ENCODE data around the gene CAPN11.
"Not testable (repeated sequence)": the region's sequence is repeated elsewhere in the genome, so short reads cannot be mapped to it uniquely, and the experiment has no call there.

Gene CAPN11

DNA sequence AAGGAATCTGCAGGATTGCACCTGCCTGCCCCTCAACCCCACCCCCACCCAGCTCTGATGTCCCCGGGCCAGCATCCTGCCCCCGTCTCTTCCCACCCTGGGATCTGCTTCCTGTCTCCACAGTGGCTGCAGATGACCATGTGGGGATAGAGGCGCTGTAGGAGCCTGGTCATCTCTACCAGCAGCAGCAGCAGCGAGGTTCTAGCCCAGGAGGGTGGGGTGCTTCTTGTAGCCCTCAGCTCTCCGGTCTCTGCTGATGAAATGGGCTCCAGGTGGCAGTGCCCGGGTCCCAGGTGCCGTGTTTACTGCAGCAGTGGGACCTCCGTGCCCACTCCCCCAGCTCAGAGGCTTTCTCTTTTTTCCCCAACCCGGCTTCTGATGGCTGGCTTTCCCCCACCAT, 25.2 kb downstream of the CAPN11 start:
- no peak for DNase-seq

DNA sequence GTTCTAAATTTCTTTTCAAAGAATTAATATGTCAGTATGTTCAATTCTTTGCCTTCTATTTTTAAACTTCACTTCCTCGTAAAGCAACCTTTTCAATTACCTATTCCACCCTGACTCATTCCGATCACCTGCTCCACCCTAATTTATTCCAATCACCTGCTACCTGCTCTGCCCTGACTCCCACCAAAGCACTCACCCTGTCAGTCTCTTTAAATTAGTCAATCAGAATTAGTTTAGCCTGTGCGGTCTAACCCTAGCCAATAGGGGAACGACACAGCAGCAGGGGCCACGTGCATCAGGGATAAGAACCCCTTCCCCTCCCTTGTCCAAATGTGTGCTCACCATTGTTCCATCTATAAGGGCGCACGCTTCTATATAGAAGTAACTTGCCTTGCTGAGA, 26.7 kb downstream of the CAPN11 start:
- not testable (repeated sequence) for DNase-seq

DNA sequence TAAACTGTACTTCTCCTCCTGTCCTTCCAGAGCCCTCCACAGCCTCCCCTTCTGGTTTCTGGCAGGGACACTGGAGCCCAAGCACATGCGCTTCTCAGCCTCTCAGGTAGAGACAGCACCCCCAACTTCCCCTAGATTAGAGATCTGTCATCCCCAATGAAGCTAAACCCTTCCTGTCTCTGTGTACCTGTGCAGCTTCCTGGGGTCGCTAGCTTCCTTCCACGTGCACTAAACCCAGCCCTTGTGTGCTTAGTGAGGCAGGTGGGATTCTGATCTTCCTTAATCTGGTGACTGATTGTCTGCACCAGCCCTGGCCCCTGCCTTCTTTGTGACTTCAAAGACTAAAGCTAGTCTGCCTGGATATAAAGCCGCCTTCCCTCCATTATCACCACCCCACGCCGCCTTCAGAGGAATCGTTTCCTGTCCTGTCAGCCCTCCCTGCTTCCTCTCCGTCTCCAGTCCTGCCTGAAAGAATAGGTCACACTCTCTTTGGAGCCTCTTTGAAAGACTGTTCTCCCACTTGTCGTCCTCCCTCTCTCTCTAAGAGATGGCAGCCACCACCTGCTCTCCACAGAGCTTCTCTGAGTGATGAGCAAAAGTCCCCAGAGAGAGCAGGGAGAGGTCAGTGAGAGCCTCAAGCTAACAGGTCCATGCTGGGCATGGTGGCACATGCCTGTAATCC, 27.5 kb downstream of the CAPN11 start:
- no peak for DNase-seq

DNA sequence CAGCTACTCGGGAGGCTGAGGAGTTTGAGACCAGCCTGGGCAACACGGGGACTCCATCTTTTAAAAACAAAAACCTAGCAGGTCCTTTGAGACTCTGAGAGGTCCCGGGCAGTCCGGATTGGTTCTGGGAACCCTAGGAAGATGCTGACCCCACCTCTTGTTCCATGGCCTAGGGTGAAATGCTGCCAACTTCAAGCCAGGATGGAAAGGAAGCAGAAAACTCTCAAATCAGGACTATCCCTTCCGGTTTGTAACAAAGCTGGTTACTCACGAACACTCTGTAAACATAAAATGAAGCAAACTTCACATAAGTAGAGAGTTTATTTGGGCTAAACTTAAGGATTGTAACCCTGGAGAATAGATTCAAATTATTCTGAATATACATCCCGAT, 28.0 kb downstream of the CAPN11 start:
- no peak for DNase-seq

DNA sequence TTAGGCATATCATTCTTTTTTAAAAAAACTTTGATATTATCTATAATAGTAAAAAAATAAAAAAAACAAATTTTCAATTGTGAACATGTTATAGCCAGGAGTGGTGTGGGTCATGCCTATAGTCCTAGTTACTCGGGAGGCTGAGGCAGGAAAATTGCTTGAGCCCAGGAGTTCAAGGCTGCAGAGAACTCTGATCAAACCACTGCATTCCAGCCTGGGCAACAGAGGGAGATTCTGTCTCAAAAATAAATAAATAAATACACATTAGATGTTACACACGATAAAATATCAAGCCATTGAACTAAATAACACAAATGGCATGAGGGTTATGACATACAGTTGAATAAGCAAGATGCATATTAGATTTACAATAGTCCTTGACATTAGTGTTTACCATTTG, 30.2 kb downstream of the CAPN11 start:
- no peak for DNase-seq

DNA sequence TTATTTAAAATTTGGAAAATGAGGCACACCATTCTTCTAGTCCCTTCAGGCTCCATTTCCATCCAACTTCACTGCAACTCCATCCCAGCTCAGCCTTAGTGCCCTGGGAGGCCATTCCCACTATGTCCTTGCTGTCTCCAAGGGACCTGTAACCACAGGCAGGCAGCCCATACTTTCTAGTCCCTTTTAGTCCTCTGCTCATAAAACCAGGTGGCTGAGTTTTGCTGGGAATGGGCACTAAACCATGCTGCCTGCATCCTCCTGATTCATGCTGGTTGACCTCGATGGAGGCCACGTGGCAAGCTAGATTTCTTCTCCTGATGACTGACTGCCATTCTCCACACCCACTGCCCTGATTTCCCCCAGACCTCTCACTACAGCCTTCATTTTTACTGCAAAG, 30.6 kb downstream of the CAPN11 start:
- no peak for DNase-seq

DNA sequence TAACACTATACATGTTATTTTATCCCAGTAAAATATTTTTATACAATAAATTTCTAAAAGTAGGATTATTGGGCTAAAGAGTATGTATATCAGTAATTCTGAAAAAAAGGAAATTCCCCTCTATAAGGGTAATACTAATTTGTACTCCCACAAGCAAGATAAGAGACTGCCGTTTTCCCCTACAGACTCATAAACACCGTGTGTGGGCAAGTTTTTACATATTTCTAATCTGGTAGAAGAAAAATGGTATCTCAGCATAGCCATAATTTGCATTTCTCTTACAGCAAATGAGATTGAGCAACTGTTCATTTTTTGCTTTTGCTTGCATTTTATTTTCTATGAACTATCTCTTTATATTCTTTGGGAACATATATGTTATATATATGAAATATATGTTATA, 32.1 kb downstream of the CAPN11 start:
- no peak for DNase-seq

DNA sequence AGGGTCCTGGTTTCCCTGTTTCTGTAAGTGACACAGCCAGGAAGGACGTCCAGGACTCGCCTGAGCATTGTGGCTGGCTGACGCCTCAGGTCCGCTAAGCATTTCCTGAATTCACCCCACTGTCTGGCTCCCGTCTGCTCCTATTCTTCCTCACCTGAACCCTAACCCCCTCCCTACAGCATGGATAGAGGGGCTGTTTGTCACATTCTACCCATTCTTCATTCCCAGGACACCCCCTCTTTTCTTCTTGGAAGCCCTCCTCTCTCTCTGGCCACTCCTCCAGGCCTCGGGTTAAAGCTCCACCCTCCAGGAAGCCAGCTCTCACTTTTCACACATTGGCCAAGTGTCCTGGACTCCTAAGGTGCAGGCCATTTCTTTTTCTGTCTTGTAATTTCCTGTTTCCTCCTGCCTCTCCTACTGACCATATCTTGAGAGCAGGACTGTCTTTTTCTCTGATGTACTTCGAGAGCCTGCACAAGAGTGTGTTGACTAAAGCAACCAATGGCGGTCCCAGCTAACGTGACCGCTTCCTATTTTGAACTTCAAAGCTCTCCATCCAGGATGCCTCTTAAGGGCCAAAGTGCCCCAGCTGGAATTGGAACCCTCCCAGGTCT, 33.9 kb downstream of the CAPN11 start:
- no peak for DNase-seq

DNA sequence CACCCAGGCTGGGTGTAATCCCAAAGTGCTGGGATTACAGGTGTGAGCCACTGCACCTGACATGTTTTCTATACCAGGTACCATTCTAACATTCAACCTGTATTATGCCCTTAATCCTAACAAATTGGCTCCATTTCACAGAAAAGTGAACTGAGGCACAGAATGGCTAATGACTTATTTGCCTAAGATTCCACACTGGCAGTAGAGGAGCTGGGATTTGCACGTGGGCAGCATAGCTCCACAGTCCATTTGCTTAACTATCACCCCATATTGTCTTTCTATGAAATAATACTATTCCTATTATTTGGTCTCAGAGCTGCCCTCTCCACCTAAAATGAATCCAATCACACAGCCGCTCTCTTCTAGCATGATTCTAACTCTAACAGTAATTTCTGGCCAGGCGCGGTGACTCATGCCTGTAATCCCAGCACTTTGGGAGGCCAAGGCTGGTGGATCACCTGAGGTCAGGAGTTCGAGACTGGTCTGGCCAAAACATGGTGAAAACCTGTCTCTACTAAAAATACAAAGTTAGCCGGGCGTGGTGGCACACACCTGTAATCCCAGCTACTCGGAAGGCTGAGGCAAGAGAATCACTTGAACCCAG, 34.8 kb downstream of the CAPN11 start:
- no peak for DNase-seq

DNA sequence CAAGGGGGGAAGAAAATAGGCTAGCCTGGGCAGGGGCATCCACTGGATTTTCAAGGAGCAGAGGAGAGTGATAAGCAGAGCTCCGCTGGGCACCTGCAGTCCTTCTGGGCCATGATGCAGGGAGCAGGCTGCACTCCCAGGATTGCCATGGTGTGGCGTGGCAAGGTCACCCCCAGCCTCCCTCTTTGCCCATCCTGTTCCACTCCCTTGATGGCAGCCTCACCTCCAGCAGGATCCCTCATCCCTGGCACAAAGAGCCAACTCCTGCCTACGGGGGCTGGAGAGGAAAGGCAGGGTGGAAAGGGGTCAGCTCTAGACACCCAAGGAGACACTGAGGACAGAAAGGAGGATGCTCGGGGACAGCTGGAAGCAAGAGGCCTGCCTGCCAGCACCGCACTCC, 35.7 kb downstream of the CAPN11 start:
- no peak for DNase-seq

DNA sequence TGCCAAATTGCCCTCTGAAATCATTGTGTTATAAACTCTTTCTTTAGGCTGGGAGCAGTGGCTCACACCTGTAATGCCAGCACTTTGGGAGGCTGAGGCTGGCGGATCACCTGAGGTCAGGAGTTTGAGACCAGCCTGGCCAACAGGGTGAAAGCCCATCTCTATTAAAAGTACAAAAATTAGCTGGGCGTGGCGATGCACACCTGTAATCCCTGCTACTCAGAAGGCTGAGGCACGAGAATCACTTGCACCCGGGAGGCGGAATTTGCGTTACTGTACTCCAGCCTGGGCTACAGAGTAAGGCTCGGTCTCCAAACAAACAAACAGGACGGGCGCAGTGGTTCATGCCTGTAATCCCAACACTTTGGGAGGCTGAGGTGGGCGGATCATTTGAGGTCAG, 37.7 kb downstream of the CAPN11 start:
- DNase-seq, result not testable (repeated sequence)

DNA sequence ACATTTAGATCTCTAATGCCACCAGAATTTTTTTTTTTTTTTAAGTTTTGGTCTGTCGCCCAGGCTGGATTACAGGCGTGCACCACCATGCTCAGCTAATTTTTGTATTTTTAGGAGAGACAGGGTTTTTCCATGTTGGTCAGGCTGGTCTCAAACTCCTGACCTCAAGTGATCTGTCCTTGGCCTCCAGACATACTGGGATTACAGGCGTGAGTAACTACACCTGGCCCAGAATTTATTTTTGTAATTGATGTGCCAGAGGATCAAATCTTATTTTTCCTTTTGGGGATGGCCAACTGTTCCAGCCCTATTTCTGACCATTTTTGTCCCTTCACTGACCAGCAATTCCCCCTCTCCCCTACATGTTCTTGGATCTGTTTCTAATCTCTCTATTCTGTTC, 40.1 kb downstream of the CAPN11 start:
- no peak for DNase-seq

DNA sequence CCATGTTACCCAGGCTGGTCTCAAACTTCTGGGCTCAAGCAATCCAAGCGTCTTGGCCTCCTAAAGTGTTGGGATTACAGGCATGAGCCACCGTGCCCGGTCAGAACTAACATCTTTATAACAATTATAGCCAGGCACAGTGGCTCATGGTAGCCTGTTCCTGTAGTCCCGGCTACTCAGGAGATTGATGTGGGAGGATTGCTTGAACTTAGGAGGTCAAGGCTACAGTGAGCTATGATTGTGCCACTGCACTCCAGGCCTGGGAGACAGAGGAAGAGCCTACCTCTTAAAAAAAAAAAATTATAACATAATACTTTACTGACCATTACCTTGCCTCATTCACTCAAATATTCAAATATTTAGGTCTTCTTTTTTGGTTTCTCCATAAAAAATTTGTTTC, 41.3 kb downstream of the CAPN11 start:
- no peak for DNase-seq

DNA sequence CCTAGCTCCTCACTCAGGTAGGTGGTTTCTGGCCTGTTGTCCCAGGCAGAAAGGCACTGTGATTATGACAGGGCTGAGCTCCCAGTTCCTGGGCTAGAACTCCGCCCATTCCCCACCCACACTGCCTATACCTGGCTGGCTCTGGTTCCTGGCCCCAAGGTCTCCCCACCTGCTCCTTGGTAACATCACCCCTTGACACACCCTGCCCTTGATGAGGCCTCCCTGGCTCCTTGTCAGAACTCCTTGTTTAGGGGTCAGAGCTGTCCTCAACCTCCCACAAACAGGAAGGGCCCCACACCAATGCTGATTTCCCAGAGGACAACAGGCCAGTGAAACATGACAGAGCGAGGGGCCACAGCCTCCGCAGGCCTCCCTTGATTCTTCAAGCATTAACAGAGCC, 42.6 kb downstream of the CAPN11 start:
- no peak for DNase-seq

DNA sequence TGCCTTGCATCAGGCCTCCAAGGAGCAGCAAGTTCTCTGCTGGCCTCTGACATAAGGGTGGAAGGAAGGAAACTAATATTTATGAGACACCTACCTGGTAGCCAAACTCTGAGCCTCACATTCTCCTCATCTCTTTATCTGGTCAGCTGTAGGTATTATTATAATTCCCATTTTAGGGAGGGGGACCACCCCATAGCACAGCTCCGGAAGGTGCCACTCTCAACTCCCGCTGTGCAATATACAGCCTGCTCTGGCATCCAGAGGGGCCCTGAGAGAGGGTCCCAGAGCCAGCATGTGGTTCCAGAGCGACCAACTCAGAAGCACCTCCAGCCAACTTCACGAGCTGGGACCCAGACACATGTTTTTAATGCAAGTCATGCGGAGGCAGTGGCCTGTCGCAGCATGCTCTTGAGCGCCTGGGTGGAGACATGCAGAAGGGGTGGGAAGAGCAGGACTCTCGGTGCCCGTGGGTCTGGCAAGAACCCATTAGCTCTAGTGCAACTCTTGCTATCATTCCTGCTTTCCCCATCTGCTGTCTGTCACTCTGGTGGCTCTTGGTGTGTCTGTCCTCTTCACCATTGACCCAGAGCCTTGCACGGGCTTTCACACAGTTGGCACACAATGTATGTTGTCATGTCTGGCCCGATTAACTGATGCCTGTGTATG, 43.2 kb downstream of the CAPN11 start:
- DNase-seq, result no peak

DNA sequence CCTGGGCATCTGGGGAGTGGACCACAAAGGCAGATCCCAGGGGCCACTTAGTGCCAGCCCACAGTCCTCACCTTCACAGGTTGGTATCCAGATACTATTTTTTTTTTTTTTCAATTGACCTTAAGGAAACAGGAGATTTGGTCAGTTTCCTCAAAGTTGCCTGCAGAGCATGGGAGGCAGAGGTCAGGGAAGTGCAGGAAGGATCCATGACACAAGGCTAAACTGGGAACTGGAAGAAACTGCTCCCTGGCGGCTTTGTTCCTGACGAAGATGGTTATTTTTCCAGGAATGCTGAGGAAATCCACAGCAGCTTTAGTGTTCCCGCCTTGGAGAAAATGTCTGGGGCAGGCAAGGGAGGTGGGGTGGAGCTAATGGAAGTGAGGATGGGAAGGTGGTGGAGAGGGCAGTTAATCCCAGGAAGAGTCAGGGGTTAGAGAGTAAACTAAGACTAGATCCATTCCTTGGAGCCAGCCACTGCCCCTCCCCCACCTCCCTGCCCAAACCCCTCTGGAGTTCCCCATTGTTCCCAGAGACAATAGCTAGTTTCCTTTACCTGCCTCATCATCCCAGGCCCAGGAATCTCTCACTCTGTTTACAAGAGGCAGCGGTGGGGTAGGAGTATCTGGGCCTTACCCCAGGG, 43.8 kb downstream of the CAPN11 start:
- no peak for DNase-seq

DNA sequence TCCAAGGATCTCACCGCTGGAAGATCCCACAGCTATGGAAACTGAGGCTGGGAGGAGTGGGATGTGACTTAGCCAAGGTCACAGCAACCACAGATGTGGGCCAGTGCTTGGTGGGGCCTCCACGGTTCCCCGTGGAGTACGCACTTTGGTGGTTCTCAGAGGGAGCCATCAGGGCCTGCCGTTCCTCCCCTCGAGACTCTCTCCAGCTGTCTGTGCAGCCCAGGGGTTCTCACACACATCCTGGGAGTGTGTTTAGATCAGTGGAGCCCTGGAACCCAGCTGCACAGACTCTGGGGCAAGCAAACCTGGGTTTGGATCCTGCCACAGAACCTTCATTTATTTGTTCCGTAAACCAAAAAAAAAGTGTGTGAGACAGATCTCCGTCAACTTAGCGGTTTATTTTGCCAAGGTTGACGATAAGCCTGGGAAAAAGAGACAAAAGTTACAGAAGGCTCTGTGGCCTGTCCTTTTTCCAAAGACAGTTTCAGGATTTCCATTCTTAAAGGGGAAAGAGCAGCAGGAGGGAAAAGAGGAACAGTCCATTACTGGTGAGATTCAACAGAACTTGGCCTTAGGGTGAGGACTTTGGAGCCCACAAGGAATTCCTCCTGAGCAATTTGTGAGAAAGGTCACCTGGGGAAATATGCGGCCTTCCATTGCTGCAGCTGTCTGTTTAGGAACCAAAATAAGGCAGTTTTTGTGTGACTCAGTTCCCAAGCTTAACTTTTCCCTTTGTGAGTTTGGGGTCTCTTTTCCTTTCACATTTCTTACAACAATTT, 44.5 kb downstream of the CAPN11 start:
- DNase-seq, result no peak

DNA sequence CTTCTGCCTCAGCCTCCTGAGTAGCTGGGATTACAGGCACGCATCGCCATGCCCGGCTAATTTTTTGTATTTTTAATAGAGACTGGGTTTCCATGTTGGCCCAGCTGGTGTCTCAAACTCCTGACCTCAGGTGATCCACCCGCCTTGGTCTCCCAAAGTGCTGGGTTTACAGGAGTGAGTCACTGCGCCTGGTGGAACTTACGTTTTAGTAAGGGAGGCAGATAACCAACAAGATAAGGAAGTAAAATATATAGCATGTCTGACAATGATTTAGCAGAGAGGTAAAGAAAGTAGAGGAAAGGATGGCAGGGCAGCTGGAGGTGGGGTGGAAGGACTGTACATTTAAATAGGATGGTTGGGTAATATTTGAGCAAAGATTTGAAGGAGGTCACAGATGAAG, 45.3 kb downstream of the CAPN11 start:
- DNase-seq, result no peak

DNA sequence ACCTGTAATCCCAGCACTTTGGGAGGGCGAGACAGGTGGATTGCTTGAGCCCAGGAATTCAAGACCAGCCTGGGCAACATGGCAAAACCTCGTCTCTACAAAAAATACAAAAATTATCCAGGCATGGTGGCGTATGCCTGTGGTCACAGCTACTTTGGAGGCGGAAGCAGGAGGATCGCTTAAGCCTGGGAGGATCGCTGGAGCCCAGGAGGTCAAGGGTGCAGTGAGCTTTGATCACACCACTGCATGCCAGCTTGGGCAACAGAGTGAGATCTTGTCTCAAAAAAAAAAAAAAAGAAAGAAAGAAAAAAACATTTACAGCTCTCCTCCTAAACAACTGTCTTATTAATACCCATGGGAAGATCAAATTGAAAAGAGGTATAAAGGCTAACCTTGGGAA, 49.3 kb downstream of the CAPN11 start:
- DNase-seq, result no peak

DNA sequence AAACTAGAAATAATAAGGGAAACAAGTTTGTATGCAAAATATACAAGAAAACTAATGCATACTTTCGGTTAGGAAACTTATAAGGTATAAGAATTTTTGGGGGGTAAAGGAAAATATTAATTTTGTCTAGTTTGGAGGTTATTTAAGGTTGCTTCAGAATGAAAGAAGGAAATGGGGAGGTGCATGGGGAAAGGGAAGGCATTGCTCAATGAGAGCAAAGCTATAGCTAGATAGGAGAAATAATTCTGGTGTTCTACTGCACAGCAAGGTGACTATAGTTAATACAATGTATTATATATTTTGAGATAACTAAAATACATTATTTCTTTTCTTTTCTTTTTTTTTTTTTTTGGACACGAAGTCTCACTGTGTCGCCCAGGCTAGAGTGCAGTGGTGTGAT, 52.7 kb downstream of the CAPN11 start:
- no peak for DNase-seq

DNA sequence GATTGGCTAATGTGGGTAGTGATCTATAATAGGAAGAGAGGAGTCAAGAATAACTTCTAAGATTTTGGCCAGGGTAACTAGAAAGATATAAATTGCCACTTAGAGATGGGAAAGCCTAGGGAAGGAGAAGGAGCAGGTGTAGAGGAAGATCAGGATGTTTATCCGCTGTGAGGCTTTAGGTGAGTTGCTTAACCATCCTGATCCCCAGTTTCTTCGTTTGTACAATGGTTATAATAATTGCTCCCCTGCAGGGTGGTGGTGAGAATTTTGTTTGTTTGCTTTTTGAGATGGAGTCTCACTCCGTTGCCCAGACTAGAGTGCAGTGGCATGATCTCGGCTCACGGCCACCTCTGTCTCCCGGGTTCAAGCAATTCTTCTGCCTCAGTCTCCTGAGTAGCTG, 55.7 kb downstream of the CAPN11 start:
- no peak for DNase-seq

DNA sequence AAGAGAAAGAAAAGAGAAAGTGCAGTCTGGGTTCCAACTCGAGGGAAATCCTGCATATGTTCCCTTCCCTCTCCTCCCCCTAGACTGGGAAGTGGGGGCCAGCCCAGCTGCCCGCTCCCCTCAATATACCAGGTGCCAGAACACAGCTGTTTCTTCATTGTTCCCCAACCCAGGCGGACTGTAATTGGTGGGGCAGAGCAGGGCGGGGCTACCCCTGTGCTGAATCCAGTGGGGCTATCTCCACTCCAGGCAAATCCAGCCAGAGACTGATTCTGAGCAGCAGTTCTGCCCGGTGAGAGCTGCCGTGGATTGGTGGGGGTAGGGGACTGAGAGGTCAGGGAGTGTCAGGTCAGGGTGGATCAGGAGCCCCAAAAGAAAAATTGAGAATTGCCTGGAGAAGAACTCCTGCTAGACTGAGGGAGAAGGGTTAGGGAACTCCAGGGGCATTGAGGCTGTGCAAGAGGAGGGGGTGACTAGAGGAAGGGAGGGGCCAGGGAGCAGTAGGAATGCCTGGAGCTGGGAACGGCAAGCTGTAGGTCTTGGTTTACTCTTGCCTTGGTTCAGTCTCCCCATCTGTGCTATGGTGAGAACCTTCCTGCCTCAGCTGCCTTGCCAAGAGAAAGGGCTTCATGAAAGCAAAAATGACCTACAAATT, 58.2 kb downstream of the CAPN11 start, which contains the start of gene MYMX:
Gene MYMX, plus strand, starts transcription at position 250 of the 655 bp plus-strand sequence. CDS start 546 bp downstream, outside the sequence.
- DNase-seq, result no peak

Data from effector CD4-positive, alpha-beta T cell (primary cell).